ENCODE results near the gene RAMACL. TPM values are rescaled to one million over a fixed set of nuclear protein-coding genes. Genes with fewer than 3 reads are reported as not detected.

The RAMACL gene
- total RNA-seq, 1 experiment from 2014 or later = 0.15 TPM

GRCh38 chr6:166627033-166627874 lies 40.8 kb upstream of the RAMACL start, which contains the start of gene RPS6KA2:
Gene RPS6KA2, minus strand, starts transcription at chr6:166627251. Its CDS starts 232 bp downstream, at chr6:166627019.
- ChIA-PET POLR2A (interaction anchor here (0.7 to 1.0 kb wide), 6 partner anchors 13 to 351 kb away, joined by 3 to 4 read pairs (median 4); no protein-coding TSS in a partner anchor), CTCF (no interaction called here), RAD21 (ENCODE audit: low non-redundant PET in 1 of 2, low total read pairs in 2 of 2, uncharacterized antibody in 2 of 2, unreplicated experiment in 2 of 2) (interaction anchor here in 1 of 2 experiments (0.7 to 1.0 kb wide), 2 partner anchors 148 to 159 kb away, joined by 3 to 11 read pairs; no protein-coding TSS in a partner anchor)
- H3K4me1 ChIP-seq (ENCODE audit: control insufficient read depth in 1 of 2, insufficient read depth in 2 of 2, low read length in 2 of 2) = peaks cover 9 to 32% of the 10 kb centered on the region in 2 experiments; a peak in 3 of 4 replicates
- H3K79me2 ChIP-seq (ENCODE audit: insufficient read depth, low read length) = no peaks in the 10 kb centered on the region
- H3K36me3 ChIP-seq (ENCODE audit: control insufficient read depth in 1 of 2, insufficient read depth in 2 of 2, low read length in 2 of 2) = no peaks in the 10 kb centered on the region
- TF ChIP-seq POLR2AphosphoS5 (IDR thresholded peaks at IDR 0.05; ENCODE audit: low read depth, low read length) = peak; percentile 84
- no peak for TF ChIP-seq TCF7L2 (IDR thresholded peaks at IDR 0.05; ENCODE audit: borderline replicate concordance, extremely low read depth, insufficient read depth, insufficient read length)
- no peak for TF ChIP-seq ZBTB33 (IDR thresholded peaks at IDR 0.05; ENCODE audit: extremely low read depth, insufficient replicate concordance, low read length)
- TF ChIP-seq SIN3A (IDR thresholded peaks at IDR 0.05; ENCODE audit: low read depth) = peak; percentile 76; the same call in 1 of the 2 replicates
- TF ChIP-seq MAX (IDR thresholded peaks at IDR 0.05) = 0 out of 2 replicates have a peak, but pooled peaks have one; percentile 20
- TF ChIP-seq EZH2phosphoT487 (IDR thresholded peaks at IDR 0.05; ENCODE audit: borderline replicate concordance) = no peak
- TF ChIP-seq ELF1 (IDR thresholded peaks at IDR 0.05; ENCODE audit: borderline replicate concordance, low read depth) = no peak
- no peak; the same call in 1 of the 2 replicates for TF ChIP-seq SRF (IDR thresholded peaks at IDR 0.05; ENCODE audit: low read depth)
- no peak for TF ChIP-seq CEBPB (IDR thresholded peaks at IDR 0.05; ENCODE audit: low read depth)
- TF ChIP-seq EGR1 (IDR thresholded peaks at IDR 0.05; ENCODE audit: low read depth) = peak; percentile 88
- TF ChIP-seq ZNF274 (IDR thresholded peaks at IDR 0.05; ENCODE audit: low read depth, low read length) = no peak
- no peak for TF ChIP-seq CBX3 (IDR thresholded peaks at IDR 0.05; ENCODE audit: low read depth)
- no peak for TF ChIP-seq ATF3 (IDR thresholded peaks at IDR 0.05)
- TF ChIP-seq POLR2A (IDR thresholded peaks at IDR 0.05; ENCODE audit: borderline replicate concordance, extremely low read depth, insufficient read depth, insufficient read length) = peak; percentile 42
- peak; percentile 93 for TF ChIP-seq SP1 (IDR thresholded peaks at IDR 0.05; ENCODE audit: low read depth)
- 0 out of 2 replicates have a peak, but pooled peaks have one; percentile 6 for TF ChIP-seq RAD21 (IDR thresholded peaks at IDR 0.05; ENCODE audit: low read depth)
- H3K9ac ChIP-seq (ENCODE audit: low read length) = peak within 1 kb of the TSS; percentile 59
- no TSS peak for BruUV-seq (replicated peaks)
- H3K27ac ChIP-seq (ENCODE audit: low read depth, low read length) = peak within 1 kb of the TSS; percentile 47
- ATAC-seq (peak; percentile 94), DNase-seq (ENCODE audit: low read depth, low spot score) (peak; percentile 97)
- peak within 1 kb of the TSS; percentile 94 for H3K4me2 ChIP-seq (ENCODE audit: low read length)
- intact Hi-C loops (cut with micrococcal nuclease) = loop anchor here (5.0 kb wide), 2 partner anchors 95 to 110 kb away; no protein-coding TSS in a partner anchor
- no peaks in the 10 kb centered on the region for H3K9me2 ChIP-seq (ENCODE audit: insufficient read depth)
- H4K20me1 ChIP-seq (ENCODE audit: insufficient read depth) = no peaks in the 10 kb centered on the region
- no peaks in the 10 kb centered on the region for H3K27me3 ChIP-seq (ENCODE audit: insufficient read depth, low read length)
- peak within 1 kb of the TSS; percentile 78 for H2AFZ ChIP-seq (ENCODE audit: low read depth, low read length, poor library complexity, severe bottlenecking)
- H3K4me3 ChIP-seq (replicated peaks in 1 of 2; ENCODE audit: low read depth in 1 of 2, low read length in 2 of 2) = peak within 1 kb of the TSS; percentile 54 to 68
- H3K9me3 ChIP-seq (ENCODE audit: control insufficient read depth in 1 of 2, insufficient read depth in 1 of 2, low read depth in 1 of 2, low read length in 2 of 2) = no peaks in the 10 kb centered on the region

Data from HCT116 (cell line).